PC-9 (cell line): Measurements from ENCODE around the gene MECR.

Experiments
- CTCF ChIP-seq: fragments of 200-600 bp; sonication (generic); conservative IDR thresholded peaks from 2 replicates; pipeline ENCODE4 v1.6.1; 2017; ENCODE audit warnings: mixed run types, antibody characterized with exemption, mild to moderate bottlenecking, moderate library complexity
- EZH2 ChIP-seq: fragments of 200-600 bp; sonication (generic); IDR thresholded peaks from 2 replicates; pipeline ENCODE4 v1.8.0; 2017; ENCODE audit warnings: antibody characterized with exemption, low read depth

GRCh38 chr1:29279406-29279805 lies 48.7 kb upstream of the MECR start:
- TF ChIP-seq CTCF (no peak), EZH2 (no peak)
